HepG2 (cell line): Measurements from ENCODE around the gene MTREX. TPM values are rescaled to one million over a fixed set of nuclear protein-coding genes. Genes with fewer than 3 reads are reported as not detected.

Experiments
- ATAC-seq: fragments of 200-7000 bp; cut with Tn5 transposase; 3 replicates; pipeline ENCODE4 v1.9.1; 2020; ENCODE audit warnings: mild to moderate bottlenecking, moderate library complexity
- BruUV-seq: library from RNA; stranded (reverse); fragments of 400-500 nt; replicated peaks from 2 replicates; lab custom pipeline; 2021; lab: Mats Ljungman, UMichigan
- CTCF ChIA-PET: fragments of 300-600 bp; formaldehyde crosslinking; extraction: SDS; loops from one replicate; lab custom pipeline; 2021; ENCODE audit warnings: low total read pairs, inconsistent platforms, low intra/inter-chr PET ratio; lab: Yijun Ruan, JAX
- POLR2A ChIA-PET: fragments of 350-600 bp; sonication (Branson Sonifier 250); formaldehyde crosslinking; loops from one replicate; lab custom pipeline; 2020; ENCODE audit warnings: antibody characterized with exemption, inconsistent platforms; lab: Yijun Ruan, JAX
- DNase-seq: peaks from one replicate; pipeline ENCODE4 v3.0.0-alpha.2; 2015; ENCODE audit warnings: low spot score
- FAIRE-seq: peaks from 3 replicates; lab custom pipeline; 2011; peaks lifted over from hg19 to GRCh38; lab: Jason Lieb, UNC
- H2AFZ ChIP-seq: one replicate; pipeline ENCODE4 v1.6.1; 2011; ENCODE audit warnings: low read length, inconsistent platforms
- H3K27ac ChIP-seq: fragments of 300-600 bp; 3 replicates; pipeline ENCODE4 v1.8.0; 2011; ENCODE audit warnings: mixed run types, mild to moderate bottlenecking, mixed read lengths, low read length, inconsistent platforms; ENCODE audit not compliant: insufficient read depth; ENCODE audit errors: extremely low read length
- H3K27me3 ChIP-seq, 2 experiments: fragments of 200-600 bp in 1 of 2; 2 replicates in 1 of 2; 3 replicates in 1 of 2; pipeline versions ENCODE4 v1.6.0 to v1.8.0; 2011; ENCODE audit warnings: low read length in 2 of 2, mild to moderate bottlenecking in 2 of 2, moderate library complexity in 2 of 2, inconsistent platforms in 1 of 2; ENCODE audit not compliant: insufficient read depth in 2 of 2, control insufficient read depth in 1 of 2
- H3K36me3 ChIP-seq, 2 experiments: fragments of 200-600 bp in 1 of 2; replicated peaks in 1 of 2; 2 replicates in 1 of 2; 3 replicates in 1 of 2; pipeline versions ENCODE4 v1.5.1 to v1.8.0; 2011; ENCODE audit warnings: low read length in 2 of 2, inconsistent platforms in 1 of 2; ENCODE audit not compliant: insufficient read depth in 2 of 2, control insufficient read depth in 1 of 2
- H3K4me1 ChIP-seq: 2 replicates; pipeline ENCODE4 v1.5.1; 2012; ENCODE audit warnings: low read length, inconsistent platforms; ENCODE audit not compliant: insufficient read depth
- H3K4me2 ChIP-seq: 2 replicates; pipeline ENCODE4 v1.6.0; 2011; ENCODE audit warnings: low read depth, low read length, inconsistent platforms
- H3K4me3 ChIP-seq, 3 experiments: fragments of 200-600 bp in 1 of 3; sonication (generic), shearing (Covaris generic) in 1 of 3; replicated peaks in 1 of 3; 2 replicates each; pipeline ENCODE4 v1.5.1; 2011 to 2016; ENCODE audit warnings: low read length in 3 of 3, inconsistent platforms in 2 of 3, low read depth in 2 of 3, mild to moderate bottlenecking in 2 of 3, control low read depth in 1 of 3, mixed read lengths in 1 of 3; ENCODE audit not compliant: insufficient read depth in 1 of 3
- H3K79me2 ChIP-seq: one replicate; pipeline ENCODE4 v1.6.1; 2011; ENCODE audit warnings: low read length, inconsistent platforms; ENCODE audit not compliant: insufficient read depth
- H3K9ac ChIP-seq: 2 replicates; pipeline ENCODE4 v1.6.0; 2011; ENCODE audit warnings: mild to moderate bottlenecking, low read depth, low read length, inconsistent platforms; ENCODE audit not compliant: insufficient read depth
- H3K9me3 ChIP-seq: 2 replicates; pipeline ENCODE4 v1.5.1; 2012; ENCODE audit warnings: mild to moderate bottlenecking, low read length
- H4K20me1 ChIP-seq: 2 replicates; pipeline ENCODE4 v1.6.0; 2011; ENCODE audit warnings: inconsistent platforms, mild to moderate bottlenecking, low read length, moderate library complexity; ENCODE audit not compliant: insufficient read depth
- CREM ChIP-seq, 2 experiments: sonication (generic) in 1 of 2; formaldehyde crosslinking in 1 of 2; IDR thresholded peaks; 2 replicates each; pipeline versions ENCODE4 v1.4.0 to v1.6.1; 2016 to 2020; ENCODE audit warnings: antibody characterized with exemption in 1 of 2, mild to moderate bottlenecking in 1 of 2, missing genetic modification reagents in 1 of 2
- IKZF4 ChIP-seq: sonication (generic); formaldehyde crosslinking; IDR thresholded peaks from 2 replicates; pipeline ENCODE4 v1.5.1; 2020; ENCODE audit warnings: borderline replicate concordance, mild to moderate bottlenecking, low read depth, missing genetic modification reagents; ENCODE audit errors: not compliant biosample characterization
- SAFB2 ChIP-seq: sonication (generic); formaldehyde crosslinking; IDR thresholded peaks from 2 replicates; pipeline ENCODE4 v1.5.1; 2020; ENCODE audit warnings: missing genetic modification reagents, low read depth, mild to moderate bottlenecking, borderline replicate concordance
- TBX3 ChIP-seq: fragments of 450-650 bp; IDR thresholded peaks from 2 replicates; pipeline ENCODE4 v1.6.1; 2017; ENCODE audit warnings: antibody characterized with exemption, mild to moderate bottlenecking, inconsistent platforms, borderline replicate concordance
- TSC22D2 ChIP-seq: sonication (generic); formaldehyde crosslinking; IDR thresholded peaks from 2 replicates; pipeline ENCODE4 v1.5.1; 2020; ENCODE audit warnings: missing genetic modification reagents, mild to moderate bottlenecking, borderline replicate concordance
- ZBTB21 ChIP-seq: sonication (generic); formaldehyde crosslinking; IDR thresholded peaks from 2 replicates; pipeline ENCODE4 v1.4.0; 2020; ENCODE audit warnings: missing genetic modification reagents
- ZNF20 ChIP-seq: sonication (generic); formaldehyde crosslinking; IDR thresholded peaks from 2 replicates; pipeline ENCODE4 v1.4.0; 2020; ENCODE audit warnings: mild to moderate bottlenecking, moderate library complexity, missing genetic modification reagents
- ZNF367 ChIP-seq: sonication (generic); formaldehyde crosslinking; IDR thresholded peaks from 2 replicates; pipeline ENCODE4 v1.4.0; 2020; ENCODE audit warnings: missing genetic modification reagents, borderline replicate concordance
- WGBS: methylation state at CpG from one replicate; pipeline ENCODE4 v1.1.6; 2017; ENCODE audit warnings: low lambda C conversion rate; 5-methylcytosine and 5-hydroxymethylcytosine counted together
- in situ Hi-C: cut with HindIII; loops from 2 replicates; pipeline ENCODE4 v1.10.0; 2017; ENCODE audit warnings: low pct_unique_long_range_greater_than_20kb; ENCODE audit not compliant: extremely low pct_ligation_motif_present
- intact Hi-C: fragments of 100-400 bp; cut with micrococcal nuclease; formaldehyde crosslinking; loops from one replicate; pipeline ENCODE4 v1.10.0; 2022; ENCODE audit not compliant: unreplicated experiment
- polyA plus RNA-seq, 8 experiments: library from polyadenylated mRNA; depleted of rRNA in 3 of 8; stranded (reverse) in 7 of 8; unstranded in 1 of 8; fragments of >200 nt; fragmentation: Illumina TruSeq in 4 of 8; extraction: Trizol in 4 of 8; gene quantifications; 2 replicates each; pipeline versions ENCODE4 v1.2.1 to v1.2.3, GENCODE V29; 2011 to 2016; ENCODE audit warnings: low read depth in 4 of 8, missing spikeins in 1 of 8, mixed read lengths in 1 of 8; ENCODE audit not compliant: insufficient read depth in 1 of 8
- total RNA-seq, 5 experiments: library from RNA; depleted of rRNA; stranded (reverse); fragments of >200 nt; fragmentation: Illumina TruSeq; extraction: Trizol; gene quantifications; 2 replicates each; pipeline ENCODE4 v1.2.3, GENCODE V29; 2016; ENCODE audit warnings: low read depth in 1 of 5
- TF ChIP-seq, protein P1 (sequence below): IDR thresholded peaks from 2 replicates; pipeline ENCODE4 v1.6.1; 2016; ENCODE audit warnings: missing genetic modification reagents, missing compliant biosample characterization
- TF ChIP-seq, protein P2 (sequence below), 2 experiments: fragments of 450-650 bp in 1 of 2; sonication (generic) in 1 of 2; formaldehyde crosslinking in 1 of 2; IDR thresholded peaks; 2 replicates each; pipeline versions ENCODE4 v1.6.1 to v1.8.0; 2016 to 2022; ENCODE audit warnings: antibody characterized with exemption in 1 of 2, mild to moderate bottlenecking in 1 of 2, missing genetic modification reagents in 1 of 2

The MTREX gene
- total and polyA plus RNA-seq, 2 of the 13 experiments (the other 11 are each of a cell fraction or from before 2014, with no cell fraction given), result 16.4 to 91.5 TPM

DNA sequence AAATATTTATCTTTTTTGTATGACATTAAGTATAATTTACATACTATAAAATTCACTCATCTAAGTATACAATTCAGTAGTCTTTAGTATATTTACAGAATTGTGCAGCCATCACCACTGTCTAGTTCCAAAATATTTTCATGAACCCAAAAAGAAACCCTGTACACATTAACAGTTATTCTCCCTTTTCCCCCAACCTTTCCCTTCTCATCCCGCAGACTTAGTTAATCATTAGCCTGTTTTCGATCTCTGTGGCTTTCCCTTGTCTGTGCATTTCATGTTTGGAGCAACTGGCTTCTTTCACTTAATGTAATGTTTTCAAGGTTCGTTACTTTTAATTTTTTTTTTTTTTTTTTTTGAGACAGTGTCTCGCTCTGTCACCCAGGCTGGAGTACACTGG is 37.5 kb downstream of the MTREX start (continued):
- TF ChIP-seq TBX3, result no peak

DNA sequence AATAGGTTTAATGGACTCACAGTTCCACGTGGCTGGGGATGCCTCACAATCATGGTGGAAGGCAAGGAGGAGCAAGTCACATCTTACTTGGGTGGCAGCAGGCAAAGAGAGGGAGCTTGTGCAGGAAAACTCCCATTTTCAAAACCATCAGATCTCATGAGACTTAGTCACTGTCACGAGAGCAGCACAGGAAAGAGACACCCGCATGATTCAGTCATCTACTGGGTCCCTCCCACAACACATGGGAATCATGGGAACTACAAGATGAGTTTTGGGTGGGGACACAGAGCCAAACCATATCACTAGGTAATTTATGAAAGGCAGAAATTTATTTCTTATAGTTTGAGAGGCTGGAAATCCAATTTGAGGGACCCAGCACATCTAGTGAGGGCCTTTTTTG is 40.0 kb downstream of the MTREX start:
- BruUV-seq, result no TSS peak
- H4K20me1 ChIP-seq, result peaks cover 5% of the 10 kb centered on the region; the same call in 1 of the 2 replicates
- H3K36me3 ChIP-seq, result peaks cover 7 to 76% of the 10 kb centered on the region in 2 experiments; a peak in 4 of 5 replicates
- FAIRE-seq (no peak), ATAC-seq (no peak), DNase-seq (no peak)
- POLR2A ChIA-PET, result no interaction called here
- WGBS, result 96% methylated on average over 3 of the region's 3 CpGs
- no peak overlapping the region for H3K4me3 ChIP-seq
- peaks cover 15% of the 10 kb centered on the region for H3K4me1 ChIP-seq
- H3K79me2 ChIP-seq, result no peaks in the 10 kb centered on the region
- no peak overlapping the region for H3K9ac ChIP-seq
- in situ Hi-C loops, result no loop called here
- no peak overlapping the region for H2AFZ ChIP-seq
- no peak overlapping the region for H3K4me2 ChIP-seq
- TF ChIP-seq, protein P1, sequence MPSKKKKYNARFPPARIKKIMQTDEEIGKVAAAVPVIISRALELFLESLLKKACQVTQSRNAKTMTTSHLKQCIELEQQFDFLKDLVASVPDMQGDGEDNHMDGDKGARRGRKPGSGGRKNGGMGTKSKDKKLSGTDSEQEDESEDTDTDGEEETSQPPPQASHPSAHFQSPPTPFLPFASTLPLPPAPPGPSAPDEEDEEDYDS, result no peak
- TF ChIP-seq SAFB2 (CRISPR knock-in tag) (no peak), IKZF4 (CRISPR knock-in tag) (no peak), CREM (IDR thresholded peaks at IDR 0.05) (no peak), CREM (CRISPR knock-in tag; IDR thresholded peaks at IDR 0.05) (no peak), ZBTB21 (CRISPR knock-in tag) (no peak), ZNF367 (no peak), ZNF20 (CRISPR knock-in tag) (no peak), TSC22D2 (CRISPR knock-in tag) (no peak)
- TF ChIP-seq, protein P2, sequence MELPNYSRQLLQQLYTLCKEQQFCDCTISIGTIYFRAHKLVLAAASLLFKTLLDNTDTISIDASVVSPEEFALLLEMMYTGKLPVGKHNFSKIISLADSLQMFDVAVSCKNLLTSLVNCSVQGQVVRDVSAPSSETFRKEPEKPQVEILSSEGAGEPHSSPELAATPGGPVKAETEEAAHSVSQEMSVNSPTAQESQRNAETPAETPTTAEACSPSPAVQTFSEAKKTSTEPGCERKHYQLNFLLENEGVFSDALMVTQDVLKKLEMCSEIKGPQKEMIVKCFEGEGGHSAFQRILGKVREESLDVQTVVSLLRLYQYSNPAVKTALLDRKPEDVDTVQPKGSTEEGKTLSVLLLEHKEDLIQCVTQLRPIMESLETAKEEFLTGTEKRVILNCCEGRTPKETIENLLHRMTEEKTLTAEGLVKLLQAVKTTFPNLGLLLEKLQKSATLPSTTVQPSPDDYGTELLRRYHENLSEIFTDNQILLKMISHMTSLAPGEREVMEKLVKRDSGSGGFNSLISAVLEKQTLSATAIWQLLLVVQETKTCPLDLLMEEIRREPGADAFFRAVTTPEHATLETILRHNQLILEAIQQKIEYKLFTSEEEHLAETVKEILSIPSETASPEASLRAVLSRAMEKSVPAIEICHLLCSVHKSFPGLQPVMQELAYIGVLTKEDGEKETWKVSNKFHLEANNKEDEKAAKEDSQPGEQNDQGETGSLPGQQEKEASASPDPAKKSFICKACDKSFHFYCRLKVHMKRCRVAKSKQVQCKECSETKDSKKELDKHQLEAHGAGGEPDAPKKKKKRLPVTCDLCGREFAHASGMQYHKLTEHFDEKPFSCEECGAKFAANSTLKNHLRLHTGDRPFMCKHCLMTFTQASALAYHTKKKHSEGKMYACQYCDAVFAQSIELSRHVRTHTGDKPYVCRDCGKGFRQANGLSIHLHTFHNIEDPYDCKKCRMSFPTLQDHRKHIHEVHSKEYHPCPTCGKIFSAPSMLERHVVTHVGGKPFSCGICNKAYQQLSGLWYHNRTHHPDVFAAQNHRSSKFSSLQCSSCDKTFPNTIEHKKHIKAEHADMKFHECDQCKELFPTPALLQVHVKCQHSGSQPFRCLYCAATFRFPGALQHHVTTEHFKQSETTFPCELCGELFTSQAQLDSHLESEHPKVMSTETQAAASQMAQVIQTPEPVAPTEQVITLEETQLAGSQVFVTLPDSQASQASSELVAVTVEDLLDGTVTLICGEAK (IDR thresholded peaks at IDR 0.05), result no peak
- TF ChIP-seq, protein P2 (CRISPR knock-in tag; IDR thresholded peaks at IDR 0.05), result no peak
- intact Hi-C loops, result no loop called here
- CTCF ChIA-PET, result no interaction called here
- H3K27ac ChIP-seq, result no peak overlapping the region
- H3K9me3 ChIP-seq, result no peaks in the 10 kb centered on the region
- H3K27me3 ChIP-seq, result no peaks in the 10 kb centered on the region
